GM13976 (cell line): ENCODE data around the gene DNAH2.
"Not testable (repeated sequence)": the region's sequence is repeated elsewhere in the genome, so short reads cannot be mapped to it uniquely, and the experiment has no call there.

Experiments used
- DNase-seq: peaks from one replicate; pipeline ENCODE4 v3.0.0; 2012; ENCODE audit warnings: low spot score
- in situ Hi-C: fragments of 300-500 bp; cut with MboI; formaldehyde crosslinking; loops from one replicate; pipeline ENCODE4 v1.12.0; 2022; ENCODE audit warnings: low sequenced_read_pairs, mixed read lengths, inconsistent platforms; ENCODE audit not compliant: unreplicated experiment
- TF ChIP-seq, protein P1 (sequence below): IDR thresholded peaks from 2 replicates; pipeline ENCODE4 v1.5.1; 2012; ENCODE audit warnings: borderline replicate concordance, mild to moderate bottlenecking; ENCODE audit not compliant: insufficient read depth; ENCODE audit errors: extremely low read depth, missing control alignments, control extremely low read depth

Gene DNAH2

DNA sequence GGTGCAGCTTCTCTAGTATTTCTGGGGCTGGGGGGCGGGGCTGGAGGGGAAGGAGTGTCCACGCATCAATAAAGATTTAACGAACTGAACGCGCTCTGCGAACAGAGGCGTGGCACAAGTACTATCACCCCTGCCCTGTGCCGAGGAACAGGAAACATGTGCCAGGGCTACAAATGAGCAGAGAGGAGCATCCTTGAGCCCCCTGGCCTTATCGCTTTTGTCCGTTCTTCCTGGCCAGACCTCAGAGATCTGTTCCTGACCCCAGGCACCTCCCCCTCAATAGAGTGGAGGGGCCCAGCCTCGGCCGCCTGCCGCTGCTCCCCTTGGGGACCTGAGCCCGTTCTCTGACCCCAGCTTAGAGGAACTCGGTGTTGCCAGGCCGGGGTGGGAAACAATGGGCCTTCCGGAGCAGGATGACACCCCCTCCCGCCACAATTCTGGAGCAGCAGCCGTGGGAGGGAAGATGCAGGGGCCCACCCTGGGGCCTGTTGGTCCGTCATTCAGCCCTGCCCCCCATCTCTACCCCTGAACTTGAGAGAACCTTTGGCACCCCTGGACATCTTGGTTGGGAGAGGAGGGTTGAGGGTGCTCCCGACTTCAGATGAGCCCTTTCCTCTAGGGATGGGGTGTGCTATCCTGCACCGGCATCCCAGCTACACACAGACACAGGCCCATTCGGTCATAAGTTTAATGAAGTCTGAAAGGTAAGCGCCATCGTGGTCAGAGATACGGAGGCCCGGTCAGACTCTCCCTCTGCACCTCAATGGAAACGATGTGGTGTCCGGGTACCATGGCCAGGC lies 138.7 kb downstream of the DNAH2 start:
- in situ Hi-C loops, result no loop called here
- TF ChIP-seq, protein P1, sequence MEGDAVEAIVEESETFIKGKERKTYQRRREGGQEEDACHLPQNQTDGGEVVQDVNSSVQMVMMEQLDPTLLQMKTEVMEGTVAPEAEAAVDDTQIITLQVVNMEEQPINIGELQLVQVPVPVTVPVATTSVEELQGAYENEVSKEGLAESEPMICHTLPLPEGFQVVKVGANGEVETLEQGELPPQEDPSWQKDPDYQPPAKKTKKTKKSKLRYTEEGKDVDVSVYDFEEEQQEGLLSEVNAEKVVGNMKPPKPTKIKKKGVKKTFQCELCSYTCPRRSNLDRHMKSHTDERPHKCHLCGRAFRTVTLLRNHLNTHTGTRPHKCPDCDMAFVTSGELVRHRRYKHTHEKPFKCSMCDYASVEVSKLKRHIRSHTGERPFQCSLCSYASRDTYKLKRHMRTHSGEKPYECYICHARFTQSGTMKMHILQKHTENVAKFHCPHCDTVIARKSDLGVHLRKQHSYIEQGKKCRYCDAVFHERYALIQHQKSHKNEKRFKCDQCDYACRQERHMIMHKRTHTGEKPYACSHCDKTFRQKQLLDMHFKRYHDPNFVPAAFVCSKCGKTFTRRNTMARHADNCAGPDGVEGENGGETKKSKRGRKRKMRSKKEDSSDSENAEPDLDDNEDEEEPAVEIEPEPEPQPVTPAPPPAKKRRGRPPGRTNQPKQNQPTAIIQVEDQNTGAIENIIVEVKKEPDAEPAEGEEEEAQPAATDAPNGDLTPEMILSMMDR, result no peak
- no peak for DNase-seq

- in situ Hi-C loops, result no loop called here
- TF ChIP-seq, protein P1, result peak; percentile 56
- DNase-seq, result peak; percentile 94
Observed at GRCh38 chr17:7856811-7857712, 139.5 kb downstream of the DNAH2 start, which contains the start of gene NAA38. NAA38 (minus strand) TSS chr17:7857559; CDS start chr17:7857463, 96 bp downstream.

DNA sequence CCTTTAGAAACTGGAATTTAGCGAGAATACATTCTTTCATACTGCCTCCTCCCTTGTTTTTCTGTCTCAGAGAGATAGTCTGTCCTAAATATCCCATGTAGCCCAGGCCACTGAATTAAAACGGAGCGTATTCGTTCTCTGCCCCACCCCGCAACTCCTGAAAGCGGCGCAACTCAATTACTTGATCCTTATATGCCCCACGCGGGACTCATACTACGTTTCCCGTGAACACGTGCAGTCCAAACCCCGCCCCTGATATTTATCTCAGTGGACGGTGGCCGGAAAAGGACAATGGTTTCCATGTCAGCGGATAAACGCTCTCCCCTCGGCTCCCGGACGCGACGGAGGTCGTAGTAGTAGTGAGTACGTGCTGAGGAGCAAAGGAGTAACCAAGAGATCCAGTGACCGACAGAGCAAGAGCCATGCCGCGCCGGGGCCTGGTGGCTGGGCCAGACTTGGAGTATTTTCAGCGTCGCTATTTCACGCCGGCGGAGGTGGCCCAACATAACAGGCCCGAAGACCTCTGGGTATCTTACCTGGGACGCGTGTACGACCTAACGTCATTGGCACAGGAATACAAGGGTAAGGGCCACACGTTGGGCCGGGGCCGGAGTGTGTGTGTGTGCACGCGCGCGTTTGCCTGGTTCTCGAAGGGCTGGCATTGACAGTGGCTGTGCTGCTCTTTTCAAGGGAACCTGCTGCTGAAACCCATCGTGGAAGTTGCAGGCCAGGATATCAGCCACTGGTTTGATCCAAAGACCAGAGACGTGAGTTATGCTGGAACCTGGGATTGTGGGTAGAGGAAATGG lies 140.4 kb downstream of the DNAH2 start, which contains the start of gene CYB5D1:
Gene CYB5D1, plus strand, starts transcription at position 291 of the 809 bp plus-strand sequence. Its CDS starts 132 bp downstream, at position 423.
- in situ Hi-C loops, result no loop called here
- peak; percentile 83 for DNase-seq

DNA sequence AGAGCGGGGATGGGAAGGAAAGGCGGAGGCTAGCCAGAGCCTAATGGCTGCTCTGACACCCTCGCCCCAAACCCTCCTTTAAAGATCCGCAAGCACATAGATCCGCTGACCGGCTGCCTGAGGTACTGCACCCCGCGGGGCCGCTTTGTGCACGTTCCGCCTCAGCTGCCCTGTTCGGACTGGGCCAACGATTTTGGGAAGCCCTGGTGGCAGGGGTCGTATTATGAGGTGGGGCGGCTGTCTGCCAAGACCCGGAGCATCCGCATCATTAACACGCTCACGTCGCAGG lies 140.9 kb downstream of the DNAH2 start:
- in situ Hi-C loops, result no loop called here
- TF ChIP-seq, protein P1, result peak; percentile 6
- DNase-seq, result no peak

More for the DNA sequence above, 140.4 kb downstream of the DNAH2 start, which contains the start of gene CYB5D1:
- TF ChIP-seq, protein P1, result no peak

DNA sequence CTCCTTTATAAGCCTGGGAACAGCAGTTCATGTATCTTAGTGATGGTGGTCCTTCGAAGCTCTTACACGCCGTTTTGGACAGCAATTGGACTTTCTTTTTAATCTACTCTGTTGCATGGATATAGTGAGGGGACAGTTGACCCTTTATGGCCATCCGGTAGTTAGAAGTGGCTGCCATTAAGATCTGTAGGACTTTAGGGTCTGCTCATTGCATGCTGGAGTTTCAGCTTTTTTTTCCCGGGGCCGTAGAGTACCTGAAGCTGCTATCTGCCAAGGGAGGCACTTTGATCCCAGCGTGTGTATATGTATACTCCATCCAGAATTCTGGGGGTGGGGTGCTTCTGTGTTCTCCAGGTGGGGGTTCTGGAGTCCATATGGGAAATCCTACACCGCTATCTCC lies 141.5 kb downstream of the DNAH2 start:
- in situ Hi-C loops, result no loop called here
- no peak for DNase-seq
- TF ChIP-seq, protein P1, result no peak

DNA sequence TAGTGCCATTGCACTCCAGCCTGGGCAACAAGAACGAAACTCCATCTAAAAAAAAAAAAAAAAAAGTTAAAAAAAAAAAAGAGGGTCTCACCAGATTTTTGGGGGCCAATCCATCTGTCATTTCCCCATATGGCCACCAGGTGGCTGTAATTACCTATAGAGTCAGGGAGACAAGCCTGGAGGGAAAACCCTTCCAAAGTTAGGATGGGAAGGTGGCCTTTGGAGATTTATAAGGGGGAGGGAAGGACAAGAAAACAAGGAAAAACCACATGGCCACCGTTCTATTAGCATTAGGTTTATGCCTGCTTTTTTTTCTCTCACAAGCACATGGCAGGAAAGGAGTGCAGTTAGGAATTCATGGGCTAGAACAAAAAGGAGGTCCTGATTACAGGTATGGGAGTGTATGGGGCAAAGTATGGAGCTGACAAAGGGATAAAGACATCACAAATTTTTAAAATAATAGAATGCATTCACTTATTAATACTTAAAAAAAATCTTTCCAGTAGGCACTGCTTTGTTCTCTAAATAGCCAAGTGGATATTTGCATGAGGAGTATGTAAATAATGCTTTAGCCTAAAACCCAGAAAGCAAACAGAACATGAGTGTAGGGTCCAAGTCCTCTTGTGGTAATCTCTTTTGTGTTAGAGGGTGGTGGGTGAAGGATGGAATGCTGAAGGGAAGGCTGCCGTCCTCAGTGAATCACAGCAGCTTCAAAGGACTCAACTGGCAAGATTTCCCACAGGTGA lies 145.3 kb downstream of the DNAH2 start:
- in situ Hi-C loops, result no loop called here
- DNase-seq, result no peak
- TF ChIP-seq, protein P1, result peak; percentile 55

DNA sequence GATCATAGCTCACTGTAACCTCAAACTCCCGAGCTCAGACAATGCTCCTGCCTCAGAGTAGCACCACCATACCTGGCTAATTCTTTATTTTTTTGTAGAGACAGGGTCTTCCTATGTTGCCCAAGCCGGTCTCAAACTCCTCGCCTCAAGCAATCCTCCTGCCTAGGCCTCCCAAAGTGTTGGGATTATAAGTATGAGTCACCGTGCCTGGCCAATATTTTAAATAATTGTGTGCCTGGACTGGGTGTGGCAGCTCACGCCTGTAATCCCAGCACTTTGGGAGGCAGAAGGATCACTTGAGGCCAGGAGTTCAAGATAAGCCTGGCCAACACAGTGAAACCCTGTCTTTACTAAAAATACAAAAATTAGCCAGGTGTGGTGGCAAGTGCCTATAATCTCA lies 146.8 kb downstream of the DNAH2 start:
- in situ Hi-C loops, DNase-seq: not testable (repeated sequence)
